K562 (cell line): ENCODE measurements around the gene HOXB6. TPM values are rescaled to one million over a fixed set of nuclear protein-coding genes. Genes with fewer than 3 reads are reported as not detected.

Experiments used
- ARID1B ChIP-seq: fragments of 450-650 bp; IDR thresholded peaks from 2 replicates; pipeline ENCODE4 v1.6.1; 2016; ENCODE audit warnings: antibody characterized with exemption, mild to moderate bottlenecking, inconsistent platforms
- ATF6 ChIP-seq: sonication (generic); formaldehyde crosslinking; IDR thresholded peaks from 2 replicates; pipeline ENCODE4 v1.4.0; 2020; ENCODE audit warnings: mild to moderate bottlenecking, missing genetic modification reagents
- BRF1 ChIP-seq: IDR thresholded peaks from 3 replicates; pipeline ENCODE4 v1.6.1; 2011; ENCODE audit warnings: borderline replicate concordance, mild to moderate bottlenecking; ENCODE audit not compliant: insufficient read length; ENCODE audit errors: extremely low read depth
- DNMT1 ChIP-seq: fragments of 450-650 bp; IDR thresholded peaks from 2 replicates; pipeline ENCODE4 v1.6.1; 2016; ENCODE audit warnings: antibody characterized with exemption, mild to moderate bottlenecking
- E2F6 ChIP-seq, 2 experiments: IDR thresholded peaks; 2 replicates each; pipeline ENCODE4 v1.6.1; 2011; ENCODE audit warnings: borderline replicate concordance in 1 of 2, control low read depth in 1 of 2, low read depth in 1 of 2, low read length in 1 of 2, mild to moderate bottlenecking in 1 of 2, mixed read lengths in 1 of 2, moderate library complexity in 1 of 2; ENCODE audit not compliant: insufficient read depth in 1 of 2, insufficient read length in 1 of 2, poor library complexity in 1 of 2, severe bottlenecking in 1 of 2; ENCODE audit errors: extremely low read depth in 1 of 2
- ELF1 ChIP-seq: fragments of 200-800 bp; sonication (Bioruptor generic); IDR thresholded peaks from 2 replicates; pipeline ENCODE4 v1.6.1; 2016; ENCODE audit warnings: missing genetic modification characterization, missing compliant biosample characterization
- EP300 ChIP-seq: IDR thresholded peaks from 2 replicates; pipeline ENCODE4 v1.6.1; 2012; ENCODE audit warnings: low read length, improper control_type of control experiment
- EP400 ChIP-seq: fragments of 450-650 bp; IDR thresholded peaks from 2 replicates; pipeline ENCODE4 v1.6.1; 2017; ENCODE audit warnings: antibody characterized with exemption, mild to moderate bottlenecking, moderate library complexity
- ERF ChIP-seq: fragments of 450-650 bp; formaldehyde crosslinking; IDR thresholded peaks from 2 replicates; pipeline ENCODE4 v1.4.0; 2020; ENCODE audit warnings: mild to moderate bottlenecking, mixed read lengths
- HBP1 ChIP-seq: fragments of 450-650 bp; formaldehyde crosslinking; IDR thresholded peaks from 2 replicates; pipeline ENCODE4 v1.4.0; 2022; ENCODE audit warnings: missing genetic modification characterization
- HOXB6 ChIP-seq: fragments of 250-450 bp; sonication (Bioruptor Pico); IDR thresholded peaks from 2 replicates; pipeline ENCODE4 v1.5.1; 2022; ENCODE audit warnings: mild to moderate bottlenecking, borderline replicate concordance
- LEF1 ChIP-seq: fragments of 450-650 bp; IDR thresholded peaks from 2 replicates; pipeline ENCODE4 v1.6.1; 2016; ENCODE audit warnings: mild to moderate bottlenecking
- MAZ ChIP-seq, 2 experiments: fragments of 450-650 bp in 1 of 2; sonication (generic) in 1 of 2; formaldehyde crosslinking; IDR thresholded peaks in 1 of 2; conservative IDR thresholded peaks in 1 of 2; 2 replicates each; pipeline versions ENCODE4 v1.4.0 to v1.5.0; 2020; ENCODE audit warnings: mild to moderate bottlenecking in 1 of 2, missing genetic modification reagents in 1 of 2
- MEIS2 ChIP-seq: fragments of 450-650 bp; IDR thresholded peaks from 2 replicates; pipeline ENCODE4 v1.6.1; 2014; ENCODE audit warnings: mild to moderate bottlenecking; ENCODE audit not compliant: partially characterized antibody
- MLLT1 ChIP-seq, 2 experiments: fragments of 450-650 bp; IDR thresholded peaks; 2 replicates each; pipeline ENCODE4 v1.6.1; 2016
- NFYB ChIP-seq: IDR thresholded peaks from 2 replicates; pipeline ENCODE4 v1.6.1; 2011; ENCODE audit warnings: mild to moderate bottlenecking, moderate library complexity; ENCODE audit not compliant: insufficient read length; ENCODE audit errors: extremely low read depth
- TEAD1 ChIP-seq, 2 experiments: fragments of 450-650 bp in 1 of 2; sonication (generic) in 1 of 2; formaldehyde crosslinking; IDR thresholded peaks; 2 replicates each; pipeline versions ENCODE4 v1.4.0 to v1.8.0; 2020 to 2022; ENCODE audit warnings: mild to moderate bottlenecking in 2 of 2, missing genetic modification reagents in 1 of 2
- YY1 ChIP-seq, 3 experiments: IDR thresholded peaks; 2 replicates each; pipeline ENCODE4 v1.6.1; 2011; ENCODE audit warnings: low read length in 2 of 3, mild to moderate bottlenecking in 2 of 3, moderate library complexity in 2 of 3, borderline replicate concordance in 1 of 3, control low read depth in 1 of 3, low read depth in 1 of 3; ENCODE audit not compliant: insufficient read depth in 3 of 3, insufficient replicate concordance in 2 of 3, control insufficient read depth in 1 of 3, insufficient read length in 1 of 3; ENCODE audit errors: extremely low read depth in 1 of 3
- ZNF384 ChIP-seq: IDR thresholded peaks from 2 replicates; pipeline ENCODE4 v1.6.1; 2012; ENCODE audit warnings: low read depth, low read length, improper control_type of control experiment
- ZNF764 ChIP-seq: fragments of 250-450 bp; sonication (Bioruptor Pico); IDR thresholded peaks from 2 replicates; pipeline ENCODE4 v1.4.0; 2020; ENCODE audit warnings: low read depth, mild to moderate bottlenecking, moderate library complexity
- ZNF778 ChIP-seq: fragments of 450-650 bp; formaldehyde crosslinking; IDR thresholded peaks from 2 replicates; pipeline ENCODE4 v1.4.0; 2020; ENCODE audit warnings: mild to moderate bottlenecking, moderate library complexity
- polyA plus RNA-seq, 8 experiments: library from polyadenylated mRNA; depleted of rRNA in 4 of 8; stranded (reverse) in 5 of 8; unstranded in 3 of 8; fragments of >200 nt; fragmentation: Nextera tagmentation in 2 of 8; fragmentation: Illumina TruSeq in 1 of 8; extraction: Ambion mirVana in 2 of 8; extraction: Trizol in 1 of 8; gene quantifications; 2 replicates each; pipeline versions ENCODE4 v1.2.1 to v1.2.3, GENCODE V29; 2011 to 2014; ENCODE audit warnings: inconsistent platforms in 1 of 8, missing spikeins in 1 of 8
- total RNA-seq, 7 experiments: library from RNA; depleted of rRNA in 6 of 7; stranded (reverse); fragments of >200 nt in 6 of 7; fragmentation: Illumina TruSeq in 2 of 7; extraction: Trizol in 2 of 7; gene quantifications; 2 replicates each; pipeline versions ENCODE4 v1.2.1 to v1.2.3, GENCODE V29; 2011 to 2021; ENCODE audit warnings: low replicate concordance in 1 of 7

The HOXB6 gene
- total and polyA plus RNA-seq, 9 of the 15 experiments (the other 6 are each of a cell fraction or from before 2014, with no cell fraction given): 1.2 to 14.8 (median 4.9) TPM

- TF ChIP-seq DNMT1 (0 out of 2 replicates have a peak, but pooled peaks have one; percentile 58), LEF1 (peak; percentile 34; the same call in 1 of the 2 replicates), E2F6 (IDR thresholded peaks at IDR 0.05; ENCODE audit: borderline replicate concordance in 1 of 2, extremely low read depth in 1 of 2, insufficient read depth in 1 of 2, insufficient read length in 1 of 2, low read depth in 1 of 2, low read length in 1 of 2, poor library complexity in 1 of 2, severe bottlenecking in 1 of 2) (no peak), MEIS2 (peak; percentile 94), ZNF384 (peak; percentile 77), HBP1 (no peak), MLLT1 (IDR thresholded peaks at IDR 0.05) (peak; percentile 61 to 84; a peak in 3 of 4 replicates), ARID1B (peak; percentile 76), ZNF778 (CRISPR knock-in tag) (no peak), ELF1 (peak; percentile 56), TEAD1 (CRISPR knock-in tag; IDR thresholded peaks at IDR 0.05) (peak in 1 of 2 experiments; percentile 49; a peak in 1 of 4 replicates), ERF (0 out of 2 replicates have a peak, but pooled peaks have one; percentile 16), NFYB (no peak), ATF6 (no peak), BRF1 (no peak), EP400 (peak; percentile 33), YY1 (IDR thresholded peaks at IDR 0.05; ENCODE audit: borderline replicate concordance in 1 of 3, control insufficient read depth in 1 of 3, extremely low read depth in 1 of 3, insufficient read depth in 3 of 3, insufficient read length in 1 of 3, insufficient replicate concordance in 2 of 3, low read depth in 1 of 3, low read length in 2 of 3) (peak in 1 of 3 experiments; percentile 79), EP300 (peak; percentile 48; the same call in 1 of the 2 replicates), ZNF764 (CRISPR knock-in tag) (no peak), MAZ (CRISPR knock-in tag; conservative IDR thresholded peaks at IDR 0.05 in 1 of 2, IDR thresholded peaks at IDR 0.05 in 1 of 2) (no peak), HOXB6 (CRISPR knock-in tag) (no peak)
These were observed 56.8 kb downstream of the HOXB6 start (continued) for GRCh38 chr17:48547808-48548522.
